Mammary epithelial cell (primary cell): Measurements from ENCODE around the gene SLC23A2.

Source experiments
- EZH2 ChIP-seq: IDR thresholded peaks from 2 replicates; pipeline ENCODE4 v1.6.1; 2012; ENCODE audit warnings: low read length, inconsistent platforms, borderline replicate concordance
- TF ChIP-seq, protein P1 (sequence below), 2 donors: IDR thresholded peaks in 1 of 2; conservative IDR thresholded peaks in 1 of 2; 2 replicates each; pipeline ENCODE4 v1.5.1; 2011 to 2012; ENCODE audit warnings: inconsistent platforms in 2 of 2, low read length in 2 of 2, mild to moderate bottlenecking in 2 of 2, control low read depth in 1 of 2, low read depth in 1 of 2; ENCODE audit not compliant: insufficient read depth in 1 of 2; ENCODE audit errors: extremely low read depth in 1 of 2

DNA sequence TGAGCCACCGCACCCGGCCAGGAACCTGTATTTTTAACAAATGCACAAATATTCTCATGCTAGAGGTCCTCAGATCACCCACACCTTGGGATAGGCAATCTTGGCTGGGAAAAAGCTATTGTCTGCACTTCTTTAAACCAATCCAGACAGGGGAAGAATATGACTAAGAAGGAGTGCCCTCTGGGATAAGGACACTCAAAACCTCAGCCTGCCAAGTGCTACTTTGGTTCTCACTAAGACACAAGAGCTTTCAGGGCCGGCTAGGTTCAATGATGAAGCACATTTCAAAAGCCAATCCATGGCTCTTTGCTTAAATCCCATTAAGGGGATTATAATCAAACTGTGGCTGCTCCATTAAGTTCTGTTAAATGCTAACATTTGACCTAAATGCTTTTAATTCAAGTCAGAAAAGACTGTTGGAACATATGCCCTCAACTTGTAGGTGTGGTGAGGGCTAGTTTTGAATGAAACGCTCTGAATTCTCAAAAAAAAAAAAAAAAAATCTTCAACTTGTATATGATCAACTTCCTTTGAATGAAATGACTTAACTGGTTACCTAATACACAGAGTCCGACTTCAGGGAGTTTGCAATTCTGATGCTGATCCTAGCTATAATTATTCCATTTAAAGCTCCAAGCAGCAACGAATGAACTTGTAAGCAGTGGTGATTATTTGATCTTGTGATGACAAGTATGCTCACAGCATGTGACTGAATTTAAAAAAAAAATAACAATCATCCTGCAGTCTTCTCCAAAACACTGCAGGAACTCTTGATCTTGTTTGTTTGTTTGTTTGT, 56.6 kb downstream of the SLC23A2 start:
- no peak for TF ChIP-seq EZH2
- TF ChIP-seq, protein P1, sequence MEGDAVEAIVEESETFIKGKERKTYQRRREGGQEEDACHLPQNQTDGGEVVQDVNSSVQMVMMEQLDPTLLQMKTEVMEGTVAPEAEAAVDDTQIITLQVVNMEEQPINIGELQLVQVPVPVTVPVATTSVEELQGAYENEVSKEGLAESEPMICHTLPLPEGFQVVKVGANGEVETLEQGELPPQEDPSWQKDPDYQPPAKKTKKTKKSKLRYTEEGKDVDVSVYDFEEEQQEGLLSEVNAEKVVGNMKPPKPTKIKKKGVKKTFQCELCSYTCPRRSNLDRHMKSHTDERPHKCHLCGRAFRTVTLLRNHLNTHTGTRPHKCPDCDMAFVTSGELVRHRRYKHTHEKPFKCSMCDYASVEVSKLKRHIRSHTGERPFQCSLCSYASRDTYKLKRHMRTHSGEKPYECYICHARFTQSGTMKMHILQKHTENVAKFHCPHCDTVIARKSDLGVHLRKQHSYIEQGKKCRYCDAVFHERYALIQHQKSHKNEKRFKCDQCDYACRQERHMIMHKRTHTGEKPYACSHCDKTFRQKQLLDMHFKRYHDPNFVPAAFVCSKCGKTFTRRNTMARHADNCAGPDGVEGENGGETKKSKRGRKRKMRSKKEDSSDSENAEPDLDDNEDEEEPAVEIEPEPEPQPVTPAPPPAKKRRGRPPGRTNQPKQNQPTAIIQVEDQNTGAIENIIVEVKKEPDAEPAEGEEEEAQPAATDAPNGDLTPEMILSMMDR (conservative IDR thresholded peaks at IDR 0.05 in 1 of 2, IDR thresholded peaks at IDR 0.05 in 1 of 2; ENCODE audit: extremely low read depth in 1 of 2, insufficient read depth in 1 of 2, low read depth in 1 of 2, low read length in 2 of 2): no peak
